ENCODE measurements around the gene TMEM121. TPM values are rescaled to one million over a fixed set of nuclear protein-coding genes. Genes with fewer than 3 reads are reported as not detected.

TMEM121 gene
- total RNA-seq, 4 donors from 2014 or later = 3.5 to 5.6 (median 4.1) TPM

DNA sequence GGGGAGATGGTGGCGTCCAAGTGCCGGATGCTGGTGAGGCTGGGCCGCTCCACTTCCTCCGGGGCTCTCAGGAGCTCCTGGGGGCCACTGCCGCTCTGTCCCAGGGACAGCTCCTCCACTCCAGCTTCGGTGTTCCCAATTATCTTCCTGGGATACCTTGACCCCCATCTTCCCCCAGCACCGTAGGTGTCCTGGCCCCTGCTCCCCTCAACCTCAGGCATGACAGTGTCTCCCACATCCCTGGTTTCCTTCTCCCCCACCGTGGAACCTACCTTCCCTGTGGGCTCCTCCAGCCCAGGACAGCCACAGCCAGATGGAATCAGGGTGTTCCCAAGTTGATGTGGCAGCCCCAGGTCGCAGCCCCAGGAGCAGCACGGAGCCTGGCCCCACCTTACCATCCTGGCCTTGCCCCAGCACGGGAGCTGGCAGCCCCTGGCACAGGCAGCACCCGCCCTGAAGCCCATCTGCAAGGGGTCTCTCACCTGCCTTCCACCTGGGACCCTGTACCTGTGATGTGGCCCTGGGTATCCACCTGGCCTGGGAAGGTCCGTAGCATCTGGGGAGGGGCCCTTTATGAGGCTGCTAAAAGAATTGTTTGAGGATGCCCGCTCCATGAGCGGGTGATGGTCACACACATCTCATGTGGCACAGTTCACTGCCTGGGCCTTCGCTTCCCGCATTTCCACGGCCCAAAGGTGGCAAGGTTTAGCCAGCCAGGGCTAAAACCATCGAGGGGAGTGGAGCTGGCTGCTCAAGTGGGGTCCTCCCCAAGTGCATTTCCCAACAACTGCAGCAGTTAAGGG, 4.1 kb downstream of the TMEM121 start:
- no peak for ATAC-seq (ENCODE audit: low FRiP score)
- TF ChIP-seq, protein P1, sequence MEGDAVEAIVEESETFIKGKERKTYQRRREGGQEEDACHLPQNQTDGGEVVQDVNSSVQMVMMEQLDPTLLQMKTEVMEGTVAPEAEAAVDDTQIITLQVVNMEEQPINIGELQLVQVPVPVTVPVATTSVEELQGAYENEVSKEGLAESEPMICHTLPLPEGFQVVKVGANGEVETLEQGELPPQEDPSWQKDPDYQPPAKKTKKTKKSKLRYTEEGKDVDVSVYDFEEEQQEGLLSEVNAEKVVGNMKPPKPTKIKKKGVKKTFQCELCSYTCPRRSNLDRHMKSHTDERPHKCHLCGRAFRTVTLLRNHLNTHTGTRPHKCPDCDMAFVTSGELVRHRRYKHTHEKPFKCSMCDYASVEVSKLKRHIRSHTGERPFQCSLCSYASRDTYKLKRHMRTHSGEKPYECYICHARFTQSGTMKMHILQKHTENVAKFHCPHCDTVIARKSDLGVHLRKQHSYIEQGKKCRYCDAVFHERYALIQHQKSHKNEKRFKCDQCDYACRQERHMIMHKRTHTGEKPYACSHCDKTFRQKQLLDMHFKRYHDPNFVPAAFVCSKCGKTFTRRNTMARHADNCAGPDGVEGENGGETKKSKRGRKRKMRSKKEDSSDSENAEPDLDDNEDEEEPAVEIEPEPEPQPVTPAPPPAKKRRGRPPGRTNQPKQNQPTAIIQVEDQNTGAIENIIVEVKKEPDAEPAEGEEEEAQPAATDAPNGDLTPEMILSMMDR (IDR thresholded peaks at IDR 0.05) = no peak
- DNase-seq (ENCODE audit: low spot score) = no peak

DNA sequence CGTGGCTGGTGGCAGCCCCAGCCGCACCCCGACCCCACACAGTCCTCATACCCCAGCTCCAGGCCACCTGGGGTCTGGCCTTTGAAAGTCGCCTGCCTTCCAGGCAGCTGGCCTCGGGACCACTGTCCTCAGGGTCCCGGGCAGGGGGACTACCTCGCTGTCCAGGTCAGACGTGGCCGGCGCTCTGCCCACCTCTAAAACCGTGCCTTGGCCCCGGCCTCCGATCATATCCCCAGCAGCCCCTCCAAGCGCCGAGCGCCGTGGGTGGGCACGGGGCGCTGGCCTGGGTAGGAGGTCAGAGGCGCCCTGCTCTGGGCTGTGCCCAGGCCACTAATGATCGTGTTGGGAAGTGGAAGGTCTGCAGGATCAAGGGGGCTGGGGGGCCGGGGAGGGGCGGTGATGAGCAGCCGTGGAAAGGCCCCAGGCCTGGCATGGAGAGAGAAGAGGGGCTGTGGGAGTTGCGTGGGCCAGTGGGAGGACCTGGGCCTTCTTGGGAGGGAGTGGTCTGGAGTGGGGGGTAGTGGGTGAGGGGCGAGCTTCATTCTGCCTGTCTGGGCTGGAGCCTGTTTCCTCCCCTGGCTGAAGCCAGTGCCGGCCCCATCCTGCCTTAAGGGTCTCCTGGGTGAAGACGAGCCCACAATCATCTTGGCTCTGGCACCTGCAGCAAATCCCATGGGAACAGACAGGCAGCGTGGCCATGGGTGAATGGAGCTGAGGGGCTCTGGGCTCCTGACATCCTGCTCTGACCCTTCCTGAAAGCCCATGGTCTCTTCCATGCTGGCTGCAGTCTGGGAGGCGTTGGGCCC, 4.9 kb downstream of the TMEM121 start:
- no peak for ATAC-seq (ENCODE audit: low FRiP score)
- TF ChIP-seq, protein P1 (IDR thresholded peaks at IDR 0.05) = no peak
- no peak for DNase-seq (ENCODE audit: low spot score)

DNA sequence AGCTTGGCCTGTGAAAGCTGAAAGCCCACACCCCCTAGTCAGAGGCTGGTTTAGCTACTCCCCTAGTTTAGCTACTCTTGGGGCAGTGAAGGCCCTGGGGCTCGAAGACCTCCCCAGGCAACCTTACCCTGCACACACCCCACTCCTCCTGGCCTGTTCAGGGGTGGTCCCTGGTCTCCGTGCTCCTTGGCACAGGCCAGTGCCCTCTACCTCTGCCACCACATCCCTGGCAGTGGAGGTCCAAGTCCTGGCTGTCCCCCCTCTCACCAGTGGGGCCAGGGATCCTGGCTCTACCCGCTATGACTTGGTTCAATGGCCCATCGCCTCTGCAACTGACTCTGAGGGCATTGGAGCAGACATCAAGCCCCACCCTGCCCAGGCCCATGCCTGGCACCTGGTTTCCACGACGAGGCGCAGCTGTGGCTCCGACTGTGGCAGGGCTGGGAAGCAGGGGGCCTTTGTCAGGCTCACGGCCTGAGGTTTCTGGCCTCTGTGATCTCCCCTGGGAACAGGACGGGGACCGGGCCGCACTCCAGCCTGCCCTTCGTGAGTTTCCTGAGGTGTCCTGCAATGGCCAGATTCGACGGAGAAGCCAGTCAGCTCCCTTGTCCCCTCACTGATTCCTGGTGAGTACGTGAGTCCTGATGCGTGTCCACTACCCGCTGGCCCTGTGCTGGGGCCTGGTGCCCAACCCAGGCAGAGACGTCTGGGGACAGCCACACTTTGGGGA, 5.7 kb downstream of the TMEM121 start:
- no peak for DNase-seq (ENCODE audit: low spot score)

DNA sequence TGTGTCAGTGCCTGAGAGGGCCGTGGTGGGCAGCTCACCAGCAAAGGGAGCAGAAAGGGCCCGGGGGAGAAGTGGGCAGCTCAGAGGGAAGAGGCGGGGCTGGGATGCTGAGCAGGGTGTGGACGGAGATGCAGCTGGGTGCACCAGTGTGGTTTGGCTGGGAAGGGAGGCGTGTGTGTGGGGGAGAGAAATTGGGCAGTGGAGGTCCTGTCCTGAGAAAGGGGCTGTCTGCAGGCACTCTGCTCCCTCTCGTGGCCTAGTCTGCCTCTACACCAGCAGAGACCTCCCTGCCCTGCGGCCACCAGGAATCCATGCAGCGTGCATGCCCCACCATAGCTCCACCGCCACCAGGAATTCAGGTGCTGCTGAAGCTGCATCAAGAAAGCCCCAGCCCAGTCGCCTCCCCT, 6.4 kb downstream of the TMEM121 start:
- no peak for DNase-seq (ENCODE audit: low spot score)
- ATAC-seq (ENCODE audit: low FRiP score) = no peak
- TF ChIP-seq, protein P1 (IDR thresholded peaks at IDR 0.05) = no peak

More for the DNA sequence above, 5.7 kb downstream of the TMEM121 start:
- TF ChIP-seq, protein P1 (IDR thresholded peaks at IDR 0.05) = no peak
- ATAC-seq (ENCODE audit: low FRiP score) = no peak

DNA sequence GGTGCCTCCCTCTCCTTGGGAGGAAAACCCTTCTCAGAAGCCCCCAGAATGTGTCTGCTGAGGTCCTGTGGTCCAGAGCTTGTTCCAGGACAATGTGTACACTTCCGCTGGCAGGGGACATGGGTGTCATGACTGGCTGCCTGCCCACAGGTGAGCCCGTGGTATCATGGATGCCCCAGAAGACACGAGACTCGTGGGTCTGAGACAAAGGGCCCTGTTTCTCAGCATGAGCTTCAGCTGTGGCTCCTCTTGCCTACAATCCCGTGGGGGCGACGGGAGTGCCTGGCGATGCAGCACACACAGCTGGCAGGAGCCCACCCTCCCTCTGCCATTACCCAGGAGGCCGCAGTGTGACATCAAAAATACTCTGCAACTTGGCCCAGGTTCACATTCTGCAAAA, 7.0 kb downstream of the TMEM121 start:
- TF ChIP-seq, protein P1 (IDR thresholded peaks at IDR 0.05) = no peak
- ATAC-seq (ENCODE audit: low FRiP score) (no peak), DNase-seq (ENCODE audit: low spot score) (no peak)

DNA sequence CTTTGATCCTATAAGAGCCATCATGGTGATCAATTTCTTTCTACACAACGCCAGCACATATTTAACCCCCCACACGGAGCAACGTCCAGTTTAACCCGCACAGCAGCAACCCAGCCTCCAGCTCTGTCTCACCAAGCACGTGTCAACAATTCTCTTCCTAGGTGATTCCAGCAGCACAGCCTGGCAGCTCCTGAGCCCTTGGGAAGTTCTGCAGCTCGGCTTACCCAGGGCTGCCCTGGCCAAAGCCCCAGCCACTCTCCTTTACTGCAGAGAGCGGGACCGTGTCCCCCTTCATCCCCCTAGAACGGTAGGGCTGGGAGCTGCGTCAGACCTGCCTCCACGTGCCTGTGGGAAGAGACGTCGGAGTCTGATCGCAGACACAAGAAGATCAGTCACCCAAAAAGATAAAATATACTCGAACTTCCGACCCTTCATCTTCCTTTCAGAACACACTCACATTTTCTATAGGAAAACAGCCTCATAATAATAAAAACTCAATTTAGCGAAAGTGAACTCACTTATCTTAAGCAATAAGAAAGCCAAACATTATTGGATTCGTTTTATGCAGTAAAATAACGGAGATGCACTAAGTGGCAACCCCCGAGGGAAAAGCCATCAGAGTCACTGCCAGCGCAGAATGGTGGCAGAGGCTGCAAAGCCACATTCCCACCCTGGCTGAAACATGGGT, 7.6 kb downstream of the TMEM121 start:
- no peak for DNase-seq (ENCODE audit: low spot score)
- TF ChIP-seq, protein P1 (IDR thresholded peaks at IDR 0.05) = no peak
- ATAC-seq (ENCODE audit: low FRiP score) = no peak

Measured in omental fat pad (tissue), 4 donors.